Measurements from ENCODE around the gene FHL3.

The FHL3 gene

GRCh38 chr1:38026592-38027200 lies 21.4 kb upstream of the FHL3 start:
- TF ChIP-seq CTCF (IDR thresholded peaks at IDR 0.05), result no peak
- Histone ChIP-seq H3K4me1 (ENCODE audit: control insufficient read depth in 1 of 2, insufficient read depth in 1 of 2, low read depth in 1 of 2, low read length in 1 of 2) (peaks cover 10 to 11% of the 10 kb centered on the region in 2 experiments), H3K27me3 (peaks cover 27% of the 10 kb centered on the region), H3K4me3 (ENCODE audit: low read depth in 1 of 2, low read length in 1 of 2) (no peak overlapping the region), H3K9me3 (no peaks in the 10 kb centered on the region), H3K36me3 (peaks cover 44% of the 10 kb centered on the region), H3K27ac (no peak overlapping the region)

DNA sequence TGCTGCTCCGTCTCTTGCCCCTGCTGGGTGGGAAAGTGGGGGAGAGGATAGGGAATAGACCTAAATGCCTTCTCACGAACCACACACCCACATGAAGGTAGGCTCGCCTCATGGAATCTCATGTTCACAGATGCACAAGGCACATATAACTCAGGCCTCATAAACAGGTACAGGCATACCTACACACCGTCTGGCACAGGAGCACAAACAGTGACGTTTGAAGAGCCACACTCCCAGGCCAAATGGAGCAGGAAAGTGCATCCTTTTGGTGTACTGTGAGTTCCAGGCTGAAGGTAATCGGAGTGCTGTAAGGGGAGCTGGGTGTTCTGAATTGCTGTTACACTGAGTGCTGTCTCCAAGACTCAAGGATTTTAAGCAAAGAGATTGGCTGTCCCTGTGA lies 20.4 kb upstream of the FHL3 start:
- Histone ChIP-seq H3K36me3 (peaks cover 54% of the 10 kb centered on the region), H3K27ac (no peak overlapping the region), H3K4me3 (ENCODE audit: low read depth in 1 of 2, low read length in 1 of 2) (no peak overlapping the region), H3K4me1 (ENCODE audit: control insufficient read depth in 1 of 2, insufficient read depth in 1 of 2, low read depth in 1 of 2, low read length in 1 of 2) (peaks cover 10 to 11% of the 10 kb centered on the region in 2 experiments), H3K9me3 (no peaks in the 10 kb centered on the region), H3K27me3 (peaks cover 17% of the 10 kb centered on the region)
- no peak for TF ChIP-seq CTCF (IDR thresholded peaks at IDR 0.05)

GRCh38 chr1:38025233-38025632 lies 19.9 kb upstream of the FHL3 start:
- Histone ChIP-seq H3K27me3 (peaks cover 12% of the 10 kb centered on the region), H3K4me1 (ENCODE audit: control insufficient read depth in 1 of 2, insufficient read depth in 1 of 2, low read depth in 1 of 2, low read length in 1 of 2) (peaks cover 10 to 11% of the 10 kb centered on the region in 2 experiments), H3K9me3 (no peaks in the 10 kb centered on the region), H3K4me3 (ENCODE audit: low read depth in 1 of 2, low read length in 1 of 2) (no peak overlapping the region), H3K36me3 (peaks cover 58% of the 10 kb centered on the region), H3K27ac (no peak overlapping the region)
- no peak for TF ChIP-seq CTCF (IDR thresholded peaks at IDR 0.05)

GRCh38 chr1:38022810-38023209 lies 17.5 kb upstream of the FHL3 start:
- H3K9me3 ChIP-seq, result no peaks in the 10 kb centered on the region
- peaks cover 74% of the 10 kb centered on the region for H3K36me3 ChIP-seq
- H3K4me3 ChIP-seq (ENCODE audit: low read depth in 1 of 2, low read length in 1 of 2), result no peak overlapping the region
- TF ChIP-seq CTCF (IDR thresholded peaks at IDR 0.05), result no peak
- no peaks in the 10 kb centered on the region for H3K27me3 ChIP-seq
- no peak overlapping the region for H3K27ac ChIP-seq
- H3K4me1 ChIP-seq (ENCODE audit: control insufficient read depth in 1 of 2, insufficient read depth in 1 of 2, low read depth in 1 of 2, low read length in 1 of 2), result peaks cover 10 to 11% of the 10 kb centered on the region in 2 experiments

DNA sequence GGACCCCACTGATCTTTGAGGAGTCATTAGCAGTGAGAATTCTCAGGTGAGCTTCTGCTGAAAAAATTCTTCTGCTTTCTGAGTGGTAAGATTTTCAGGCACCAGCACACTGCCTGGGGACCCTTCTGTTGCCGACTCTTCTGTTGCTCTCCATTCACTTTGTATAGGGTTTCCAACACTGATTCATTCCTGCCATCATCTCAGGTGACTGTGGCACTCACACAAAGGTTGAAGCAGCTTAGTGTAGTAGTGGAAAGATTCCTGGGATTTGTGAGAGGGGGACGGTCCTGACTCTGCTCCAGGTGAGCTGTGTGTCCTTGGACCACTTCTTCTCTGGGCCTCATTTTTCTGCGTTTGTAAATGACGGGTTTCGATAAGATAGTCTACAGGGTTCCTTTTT lies 16.7 kb upstream of the FHL3 start:
- Histone ChIP-seq H3K36me3 (peaks cover 77% of the 10 kb centered on the region), H3K9me3 (no peaks in the 10 kb centered on the region), H3K27ac (no peak overlapping the region), H3K4me1 (ENCODE audit: control insufficient read depth in 1 of 2, insufficient read depth in 1 of 2, low read depth in 1 of 2, low read length in 1 of 2) (peaks cover 8 to 10% of the 10 kb centered on the region in 2 experiments), H3K27me3 (no peaks in the 10 kb centered on the region), H3K4me3 (ENCODE audit: low read depth in 1 of 2, low read length in 1 of 2) (no peak overlapping the region)
- no peak for TF ChIP-seq CTCF (IDR thresholded peaks at IDR 0.05)

All from neutrophil (primary cell).